ENCODE data around the gene CEP128. TPM values are rescaled to one million over a fixed set of nuclear protein-coding genes. Genes with fewer than 3 reads are reported as not detected.

The CEP128 gene
- total and polyA plus RNA-seq, 5 experiments from 2014 or later: 2.0 to 8.7 (median 3.1) TPM

DNA sequence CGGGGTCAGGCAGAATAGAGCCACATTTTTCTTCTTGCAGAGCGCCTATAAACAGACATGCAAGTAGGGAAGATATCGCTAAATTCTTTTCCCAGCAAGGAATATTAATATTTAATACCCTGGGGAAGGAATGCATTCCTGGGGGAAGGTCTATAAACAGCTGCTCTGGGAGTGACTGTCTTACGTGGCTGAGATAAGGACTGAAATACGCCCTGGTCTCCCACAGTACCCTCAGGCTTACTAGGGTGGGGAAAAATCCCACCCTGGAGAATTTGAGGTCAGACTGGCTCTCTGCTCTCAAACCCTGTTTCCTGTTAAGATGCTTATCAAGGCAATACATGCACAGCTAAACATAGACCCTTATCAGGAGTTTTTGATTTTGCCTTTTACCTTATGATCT lies 262.3 kb downstream of the CEP128 start:
- H3K36me3 Mint-ChIP-seq: peaks cover 6 to 34% (median 32%) of the 10 kb centered on the region in 3 donors
- H3K9me3 Mint-ChIP-seq: peaks cover 16 to 66% (median 44%) of the 10 kb centered on the region in 9 donors
- ATAC-seq (no peak), DNase-seq (no peak)
- H3K27ac Mint-ChIP-seq: no peak overlapping the region
- no peaks in the 10 kb centered on the region for H3K27me3 Mint-ChIP-seq
- POLR2A ChIA-PET: no interaction called here
- no peaks in the 10 kb centered on the region for H3K4me1 Mint-ChIP-seq
- no peak overlapping the region for H3K4me3 Mint-ChIP-seq

DNA sequence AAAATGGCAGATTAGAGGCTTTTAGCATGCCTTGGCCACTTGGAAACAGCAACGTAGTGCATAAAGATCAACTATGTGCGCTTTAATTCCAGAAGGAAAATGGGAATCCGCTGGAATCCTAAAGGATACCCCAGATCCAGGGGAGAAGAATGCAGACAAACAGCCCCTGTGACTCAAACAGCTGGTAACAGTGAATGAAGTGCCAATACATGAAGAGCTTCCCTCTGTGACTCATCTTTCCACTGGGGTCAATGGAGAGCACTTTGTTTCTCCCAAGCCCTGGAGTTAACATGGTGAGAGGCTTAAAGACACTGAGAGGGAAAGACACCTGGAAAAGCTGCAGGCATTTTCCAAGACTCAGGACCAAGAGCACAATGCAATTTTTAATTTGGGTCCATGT lies 263.1 kb downstream of the CEP128 start:
- no peaks in the 10 kb centered on the region for H3K27me3 Mint-ChIP-seq
- ATAC-seq: no peak
- POLR2A ChIA-PET: no interaction called here
- H3K27ac Mint-ChIP-seq: no peak overlapping the region
- no peak overlapping the region for H3K4me3 Mint-ChIP-seq
- peaks cover 8 to 62% (median 37%) of the 10 kb centered on the region in 9 donors for H3K9me3 Mint-ChIP-seq
- H3K36me3 Mint-ChIP-seq: peaks cover 6 to 33% (median 24%) of the 10 kb centered on the region in 3 donors
- H3K4me1 Mint-ChIP-seq: no peaks in the 10 kb centered on the region
- no peak for DNase-seq

DNA sequence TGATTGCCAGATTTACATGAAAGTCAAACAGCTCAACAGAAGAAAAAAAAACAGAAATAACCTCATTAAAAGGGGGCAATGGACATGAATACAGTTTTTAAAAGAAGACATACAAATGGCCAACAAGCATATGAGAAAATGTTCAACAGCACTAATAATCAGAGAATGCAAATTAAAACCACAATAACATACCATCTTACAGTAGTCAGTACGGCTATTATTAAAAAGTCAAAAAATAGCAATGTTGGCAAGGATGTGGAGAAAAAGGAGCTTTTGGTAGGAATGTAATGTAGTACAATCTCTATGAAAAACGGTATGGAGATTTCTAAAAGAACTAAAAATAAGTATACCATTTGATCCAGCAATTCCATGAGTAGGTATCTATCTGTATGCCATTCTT lies 272.1 kb downstream of the CEP128 start:
- ATAC-seq (no peak), DNase-seq (no peak)
- Mint-ChIP-seq H3K4me3 (no peak overlapping the region), H3K36me3 (peaks cover 2 to 38% (median 23%) of the 10 kb centered on the region in 3 donors), H3K9me3 (peaks cover 10 to 45% (median 33%) of the 10 kb centered on the region in 9 donors), H3K27ac (no peak overlapping the region), H3K4me1 (peaks cover 0 to 1% (median 0%) of the 10 kb centered on the region in 4 donors), H3K27me3 (no peaks in the 10 kb centered on the region)
- POLR2A ChIA-PET: no interaction called here

DNA sequence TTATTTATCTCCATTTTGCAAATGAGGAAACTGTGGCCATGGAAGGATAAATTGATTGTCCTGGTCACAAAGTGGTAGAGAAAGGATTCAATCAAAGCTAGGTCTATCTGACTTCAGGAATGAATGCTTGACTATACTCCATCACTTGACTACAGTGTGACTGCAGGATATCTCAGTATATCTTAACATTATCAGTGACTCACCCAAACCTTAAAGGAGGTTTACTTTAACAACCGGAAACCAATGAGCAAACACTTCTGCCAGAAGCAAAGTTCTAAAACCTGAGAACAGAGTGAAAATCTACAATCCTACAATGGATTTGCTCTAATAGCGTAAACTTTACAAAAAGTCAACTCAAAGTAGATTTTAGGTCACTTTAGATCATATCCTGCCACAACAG lies 277.0 kb downstream of the CEP128 start:
- H3K36me3 Mint-ChIP-seq: peaks cover 2 to 29% (median 20%) of the 10 kb centered on the region in 3 donors
- H3K9me3 Mint-ChIP-seq: peaks cover 10 to 36% (median 25%) of the 10 kb centered on the region in 9 donors
- DNase-seq (no peak), ATAC-seq (no peak)
- POLR2A ChIA-PET: no interaction called here
- H3K27me3 Mint-ChIP-seq: no peaks in the 10 kb centered on the region
- peaks cover 0 to 1% (median 0%) of the 10 kb centered on the region in 4 donors for H3K4me1 Mint-ChIP-seq
- H3K4me3 Mint-ChIP-seq: no peak overlapping the region
- no peak overlapping the region for H3K27ac Mint-ChIP-seq

DNA sequence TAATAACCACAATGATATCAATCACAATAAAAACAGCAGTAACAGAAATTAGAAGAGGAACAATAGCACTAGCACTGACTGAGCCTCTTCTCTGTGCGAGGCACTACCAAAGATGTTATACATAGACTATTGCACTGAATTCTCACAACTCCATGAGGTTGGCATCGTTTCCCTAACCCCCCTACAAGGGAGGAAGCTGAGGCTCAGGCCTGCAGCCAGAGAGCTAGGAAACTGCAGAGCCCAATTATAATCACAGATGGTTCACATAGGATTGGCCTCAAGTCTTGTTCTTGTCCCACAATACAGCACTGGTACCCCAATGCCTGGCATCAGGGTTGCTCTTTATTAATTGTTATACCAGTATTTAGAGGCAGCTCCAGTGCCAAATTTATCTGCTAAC lies 278.0 kb downstream of the CEP128 start:
- POLR2A ChIA-PET: no interaction called here
- H3K9me3 Mint-ChIP-seq: peaks cover 2 to 25% (median 16%) of the 10 kb centered on the region in 9 donors
- H3K4me3 Mint-ChIP-seq: no peak overlapping the region
- H3K27me3 Mint-ChIP-seq: no peaks in the 10 kb centered on the region
- ATAC-seq (no peak), DNase-seq (no peak)
- H3K27ac Mint-ChIP-seq: no peak overlapping the region
- peaks cover 0 to 1% (median 0%) of the 10 kb centered on the region in 4 donors for H3K4me1 Mint-ChIP-seq
- peaks cover 2 to 19% (median 13%) of the 10 kb centered on the region in 3 donors for H3K36me3 Mint-ChIP-seq

DNA sequence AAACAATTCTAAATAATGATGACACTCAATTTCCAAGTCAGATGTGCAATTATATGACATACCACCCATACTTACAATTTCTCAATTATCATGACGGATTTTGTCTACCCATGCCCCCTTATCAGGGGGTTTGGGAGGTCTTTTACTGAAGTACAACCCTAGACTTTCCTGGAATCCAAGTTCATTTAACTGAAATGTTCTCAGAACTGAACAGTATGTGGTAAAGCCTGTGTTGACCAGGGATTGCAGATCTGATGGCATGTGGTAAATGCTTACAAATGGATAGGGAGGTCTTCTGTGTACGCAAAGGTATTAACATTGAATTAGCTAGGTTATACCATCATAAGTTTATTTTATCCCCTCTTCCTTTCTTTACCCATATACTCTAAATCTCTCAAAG lies 281.8 kb downstream of the CEP128 start:
- DNase-seq (no peak), ATAC-seq (no peak)
- POLR2A ChIA-PET: no interaction called here
- no peaks in the 10 kb centered on the region for H3K27me3 Mint-ChIP-seq
- H3K4me3 Mint-ChIP-seq: no peak overlapping the region
- H3K9me3 Mint-ChIP-seq: peaks cover 0 to 2% (median 0%) of the 10 kb centered on the region in 9 donors
- H3K4me1 Mint-ChIP-seq: no peaks in the 10 kb centered on the region
- no peak overlapping the region for H3K27ac Mint-ChIP-seq
- peaks cover 0 to 7% (median 0%) of the 10 kb centered on the region in 3 donors for H3K36me3 Mint-ChIP-seq

DNA sequence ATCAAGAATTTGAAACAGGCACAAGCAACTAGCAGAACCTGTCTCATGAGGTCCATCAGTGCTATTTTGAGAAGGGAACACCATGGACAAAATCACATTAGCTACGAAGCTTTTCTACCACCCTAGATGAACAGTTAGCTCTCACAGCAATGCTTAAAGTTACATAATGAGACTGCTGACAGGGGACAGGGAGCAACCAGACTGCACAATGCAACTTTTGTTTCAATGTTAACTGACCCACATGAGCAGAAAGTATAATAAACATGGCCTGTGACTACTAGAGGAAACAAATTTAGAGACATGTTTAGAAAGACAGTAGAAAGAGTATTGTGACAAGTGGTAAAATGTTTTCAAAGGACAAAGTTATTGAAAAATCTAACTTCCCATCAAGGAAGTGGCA lies 282.8 kb downstream of the CEP128 start:
- POLR2A ChIA-PET: no interaction called here
- Mint-ChIP-seq H3K4me1 (no peaks in the 10 kb centered on the region), H3K27ac (no peak overlapping the region)

DNA sequence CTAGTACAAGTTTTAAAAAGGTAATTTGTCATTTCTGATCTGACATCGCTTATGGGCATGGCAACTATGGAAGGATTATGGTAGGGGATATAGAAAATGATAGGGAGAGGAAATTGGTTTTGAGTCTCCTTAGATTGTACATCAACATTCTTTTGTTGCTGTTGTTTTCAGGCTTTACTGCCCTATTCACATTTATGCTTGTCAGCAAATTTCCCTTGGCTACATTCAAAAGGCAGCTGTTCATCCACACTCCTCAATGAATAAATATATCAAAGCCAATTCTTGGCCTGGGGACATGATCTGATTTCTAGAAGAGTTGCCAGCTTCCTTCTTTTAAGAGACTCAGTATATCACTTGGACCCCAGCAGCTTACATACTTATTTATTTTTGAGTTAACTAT lies 283.4 kb downstream of the CEP128 start:
- Mint-ChIP-seq H3K36me3 (peaks cover 0 to 13% (median 5%) of the 10 kb centered on the region in 3 donors), H3K27ac (no peak overlapping the region), H3K27me3 (no peaks in the 10 kb centered on the region), H3K4me3 (no peak overlapping the region), H3K9me3 (peaks cover 0 to 6% (median 2%) of the 10 kb centered on the region in 9 donors), H3K4me1 (no peaks in the 10 kb centered on the region)
- POLR2A ChIA-PET: no interaction called here
- ATAC-seq (no peak), DNase-seq (no peak)

More for the DNA sequence above, 282.8 kb downstream of the CEP128 start:
- Mint-ChIP-seq H3K9me3 (peaks cover 0 to under 1% (median 0%) of the 10 kb centered on the region in 9 donors), H3K4me3 (no peak overlapping the region), H3K27me3 (no peaks in the 10 kb centered on the region), H3K36me3 (peaks cover 0 to 7% (median 0%) of the 10 kb centered on the region in 3 donors)
- no peak for ATAC-seq
- DNase-seq: no peak

DNA sequence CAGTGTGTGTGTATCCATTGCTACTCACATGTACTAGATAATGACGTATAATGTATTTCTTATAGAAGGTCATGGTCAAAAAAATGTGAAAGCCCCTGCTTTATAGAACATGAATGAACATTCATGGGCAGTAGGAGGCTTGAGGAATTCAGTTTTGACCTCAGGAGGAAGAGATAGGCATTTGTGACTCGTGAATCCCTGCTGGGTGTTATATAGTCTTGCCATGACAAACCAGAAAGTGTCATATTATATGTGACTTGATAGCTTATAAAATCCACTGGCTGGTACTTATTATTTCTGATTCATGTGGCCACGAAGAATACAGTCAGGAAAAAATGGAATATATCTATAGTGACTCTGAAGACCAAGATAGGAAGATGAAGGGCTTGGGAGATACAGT lies 287.6 kb downstream of the CEP128 start:
- POLR2A ChIA-PET: no interaction called here
- DNase-seq (no peak), ATAC-seq (no peak)
- Mint-ChIP-seq H3K27me3 (peaks cover 0 to 4% (median 0%) of the 10 kb centered on the region in 5 donors), H3K9me3 (peaks cover 0 to 19% (median 10%) of the 10 kb centered on the region in 9 donors), H3K4me1 (no peaks in the 10 kb centered on the region), H3K4me3 (no peak overlapping the region), H3K36me3 (peaks cover 0 to 23% (median 17%) of the 10 kb centered on the region in 3 donors), H3K27ac (no peak overlapping the region)

DNA sequence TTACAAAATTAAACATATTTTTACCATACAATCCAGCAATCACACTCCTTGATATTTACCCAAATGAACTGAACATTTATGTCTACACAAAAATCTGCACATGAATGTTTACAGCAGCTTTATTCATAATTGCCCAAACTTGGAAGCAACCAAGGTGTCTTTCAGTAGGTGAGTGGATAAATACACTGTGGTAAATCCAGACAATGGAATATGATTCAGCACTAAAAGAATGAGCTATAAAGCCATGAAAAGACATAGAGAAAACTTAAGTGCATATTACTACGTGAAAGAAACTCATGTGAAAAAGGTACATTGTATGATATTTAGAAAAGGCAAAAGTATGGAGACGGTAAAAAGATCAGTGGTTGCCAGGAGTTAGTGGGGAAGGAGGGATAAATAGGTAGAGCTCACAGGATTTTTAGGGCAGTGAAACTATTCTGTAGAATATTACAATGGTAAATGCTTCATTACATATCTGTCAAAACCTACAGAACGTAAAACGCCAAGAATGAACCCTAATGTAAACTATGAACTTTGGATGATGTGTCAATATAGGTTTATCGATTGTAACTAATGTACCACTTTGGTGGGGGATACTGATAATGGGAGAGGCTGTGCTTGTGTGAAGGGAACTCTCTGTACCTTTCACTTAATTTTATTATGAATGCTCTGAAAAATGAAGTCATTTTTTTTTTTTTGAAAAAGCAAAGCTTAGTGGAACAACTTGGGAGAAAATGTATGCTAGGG lies 295.7 kb downstream of the CEP128 start:
- POLR2A ChIA-PET: no interaction called here
- DNase-seq: no peak
- H3K4me3 Mint-ChIP-seq: no peak overlapping the region
- ATAC-seq: no peak
- no peaks in the 10 kb centered on the region for H3K27me3 Mint-ChIP-seq
- peaks cover 0 to 7% (median 0%) of the 10 kb centered on the region in 3 donors for H3K36me3 Mint-ChIP-seq
- peaks cover 0 to 6% (median under 1%) of the 10 kb centered on the region in 9 donors for H3K9me3 Mint-ChIP-seq
- H3K27ac Mint-ChIP-seq: no peak overlapping the region
- no peaks in the 10 kb centered on the region for H3K4me1 Mint-ChIP-seq

DNA sequence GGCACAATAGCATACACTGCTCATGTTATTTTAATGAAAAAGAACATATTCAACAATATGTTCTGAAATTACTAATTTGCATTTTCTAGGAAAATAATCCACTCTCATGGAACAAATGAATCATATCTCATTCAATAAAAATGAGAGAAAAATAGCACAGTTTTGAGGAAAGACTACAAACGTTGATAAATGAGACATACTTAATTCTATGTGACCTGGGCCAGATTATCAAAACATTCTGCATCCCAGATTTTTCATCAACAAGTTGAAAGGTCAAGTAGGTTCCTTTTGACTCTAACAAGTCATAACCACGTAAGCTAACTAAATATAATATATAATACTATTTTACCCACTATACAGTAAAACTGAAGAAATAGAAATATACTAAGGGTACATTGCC lies 296.7 kb downstream of the CEP128 start:
- H3K9me3 Mint-ChIP-seq: peaks cover 0 to 6% (median 0%) of the 10 kb centered on the region in 9 donors
- H3K27ac Mint-ChIP-seq: no peak overlapping the region
- peaks cover 0 to 7% (median 0%) of the 10 kb centered on the region in 3 donors for H3K36me3 Mint-ChIP-seq
- no peaks in the 10 kb centered on the region for H3K4me1 Mint-ChIP-seq
- ATAC-seq (no peak), DNase-seq (no peak)
- H3K27me3 Mint-ChIP-seq: no peaks in the 10 kb centered on the region
- no peak overlapping the region for H3K4me3 Mint-ChIP-seq
- POLR2A ChIA-PET: no interaction called here

DNA sequence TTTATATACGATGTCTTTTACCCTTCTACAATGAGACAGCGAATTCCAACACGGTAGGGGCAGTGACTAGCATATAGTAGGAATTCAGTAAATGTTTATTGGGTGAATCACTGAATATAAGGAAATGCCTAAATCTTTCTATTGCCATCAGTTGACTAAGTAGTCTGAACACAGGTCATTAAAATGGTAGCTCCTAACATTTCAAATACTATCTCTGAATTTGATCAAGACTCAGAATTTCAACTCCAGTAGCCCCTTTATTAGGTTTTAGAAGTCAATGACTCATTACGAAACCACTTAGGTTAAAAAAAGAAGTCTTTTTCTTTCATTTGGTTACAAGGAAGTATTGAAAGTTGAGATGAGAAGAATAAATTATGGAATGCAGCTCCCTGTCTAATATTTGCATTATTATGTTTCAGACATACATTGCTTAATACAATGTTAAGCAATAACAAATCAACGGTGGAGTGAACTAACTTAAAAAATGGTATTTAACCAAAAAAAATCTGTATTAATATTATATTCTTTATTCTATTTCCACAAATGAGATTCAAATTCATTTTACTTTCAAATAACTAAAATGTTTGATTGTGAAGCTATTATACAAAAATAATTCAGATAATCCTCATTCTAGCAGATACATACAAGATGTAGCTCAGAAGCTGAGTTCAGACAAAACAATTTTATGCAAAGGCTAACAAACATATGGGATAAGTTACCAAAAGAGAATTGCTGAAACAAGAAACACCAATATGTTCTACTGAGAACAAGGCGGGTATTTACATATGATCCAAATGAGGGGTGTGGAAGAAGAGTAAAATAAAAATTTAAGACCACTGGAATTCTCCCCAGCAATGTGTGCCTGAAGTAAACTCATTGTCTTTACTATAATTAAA lies 302.7 kb downstream of the CEP128 start:
- DNase-seq (no peak), ATAC-seq (no peak)
- H3K36me3 Mint-ChIP-seq: peaks cover 0 to 9% (median 4%) of the 10 kb centered on the region in 3 donors
- H3K9me3 Mint-ChIP-seq: peaks cover 0 to 6% (median 0%) of the 10 kb centered on the region in 9 donors
- no peaks in the 10 kb centered on the region for H3K27me3 Mint-ChIP-seq
- no peak overlapping the region for H3K4me3 Mint-ChIP-seq
- no peak overlapping the region for H3K27ac Mint-ChIP-seq
- H3K4me1 Mint-ChIP-seq: no peaks in the 10 kb centered on the region
- POLR2A ChIA-PET: no interaction called here
